Cardiac muscle cell (in vitro differentiated cells and primary cell): ENCODE data around the gene DOCK1. TPM values are rescaled to one million over a fixed set of nuclear protein-coding genes. Genes with fewer than 3 reads are reported as not detected.
"Not testable (repeated sequence)": the region's sequence is repeated elsewhere in the genome, so short reads cannot be mapped to it uniquely, and the experiment has no call there.

Experiments
- DNase-seq, 2 donors: peaks; one replicate each; pipeline versions ENCODE4 v3.0.0 to v3.0.0-alpha.2; 2010 to 2017; ENCODE audit warnings: low read depth in 1 of 2, low spot score in 1 of 2
- H3K27ac ChIP-seq: fragments of 200-600 bp; sonication (generic); 2 replicates; pipeline ENCODE4 v1.5.1; 2016
- H3K27me3 ChIP-seq: fragments of 200-600 bp; sonication (generic); 2 replicates; pipeline ENCODE4 v1.6.0; 2016; ENCODE audit warnings: control low read depth
- H3K36me3 ChIP-seq: fragments of 200-600 bp; sonication (generic); 2 replicates; pipeline ENCODE4 v1.5.1; 2016; ENCODE audit warnings: control low read depth
- H3K4me1 ChIP-seq: fragments of 200-600 bp; sonication (generic); 2 replicates; pipeline ENCODE4 v1.8.1; 2017; ENCODE audit warnings: low read depth, mild to moderate bottlenecking, mixed run types
- H3K4me3 ChIP-seq: fragments of 200-600 bp; sonication (generic); 2 replicates; pipeline ENCODE4 v1.5.1; 2016; ENCODE audit warnings: mild to moderate bottlenecking
- H3K9me3 ChIP-seq: fragments of 200-600 bp; sonication (generic); 2 replicates; pipeline ENCODE4 v1.5.1; 2017; ENCODE audit warnings: low read depth, mild to moderate bottlenecking, control low read depth
- CTCF ChIP-seq: IDR thresholded peaks from 2 replicates; pipeline ENCODE4 v1.5.1; 2012; ENCODE audit warnings: low read depth, mild to moderate bottlenecking, low read length
- polyA plus RNA-seq: library from polyadenylated mRNA; unstranded; fragments of >200 nt; fragmentation: Nextera tagmentation; extraction: Ambion mirVana; gene quantifications from 2 replicates; pipeline ENCODE4 v1.2.1, GENCODE V29; 2016
- total RNA-seq: library from RNA; depleted of rRNA; stranded (reverse); fragments of >200 nt; gene quantifications from 2 replicates; pipeline ENCODE4 v1.2.3, GENCODE V29; 2016

The DOCK1 gene
- total and polyA plus RNA-seq, 2 experiments from 2014 or later = 15.0 to 30.6 TPM

- DNase-seq = no peak
- no peaks in the 10 kb centered on the region for H3K9me3 ChIP-seq
- H3K4me3 ChIP-seq = no peak overlapping the region
- H3K27ac ChIP-seq = no peak overlapping the region
- no peaks in the 10 kb centered on the region for H3K36me3 ChIP-seq
- no peak for TF ChIP-seq CTCF
- no peaks in the 10 kb centered on the region for H3K27me3 ChIP-seq
- no peaks in the 10 kb centered on the region for H3K4me1 ChIP-seq
Observed at GRCh38 chr10:126910196-126910595, 5.0 kb downstream of the DOCK1 start.

- Histone ChIP-seq H3K27me3 (no peaks in the 10 kb centered on the region), H3K27ac (no peak overlapping the region), H3K4me3 (no peak overlapping the region), H3K4me1 (no peaks in the 10 kb centered on the region), H3K9me3 (no peaks in the 10 kb centered on the region), H3K36me3 (no peaks in the 10 kb centered on the region)
- no peak for DNase-seq
- no peak for TF ChIP-seq CTCF
Observed at GRCh38 chr10:126910798-126911197, 5.6 kb downstream of the DOCK1 start.

GRCh38 chr10:126911301-126911700 lies 6.1 kb downstream of the DOCK1 start:
- no peak for TF ChIP-seq CTCF
- Histone ChIP-seq H3K27ac (no peak overlapping the region), H3K36me3 (no peaks in the 10 kb centered on the region), H3K27me3 (no peaks in the 10 kb centered on the region), H3K9me3 (no peaks in the 10 kb centered on the region), H3K4me3 (no peak overlapping the region), H3K4me1 (no peaks in the 10 kb centered on the region)
- no peak for DNase-seq

GRCh38 chr10:126913316-126913715 lies 8.1 kb downstream of the DOCK1 start:
- Histone ChIP-seq H3K4me1 (peaks cover 4% of the 10 kb centered on the region), H3K36me3 (no peaks in the 10 kb centered on the region), H3K4me3 (no peak overlapping the region), H3K27ac (no peak overlapping the region), H3K27me3 (no peaks in the 10 kb centered on the region), H3K9me3 (no peaks in the 10 kb centered on the region)
- no peak for TF ChIP-seq CTCF
- DNase-seq = no peak

- TF ChIP-seq CTCF = no peak
- H3K4me1 ChIP-seq = peaks cover 8% of the 10 kb centered on the region
- no peaks in the 10 kb centered on the region for H3K9me3 ChIP-seq
- H3K27me3 ChIP-seq = no peaks in the 10 kb centered on the region
- no peaks in the 10 kb centered on the region for H3K36me3 ChIP-seq
- no peak for DNase-seq
- no peak overlapping the region for H3K27ac ChIP-seq
- no peak overlapping the region for H3K4me3 ChIP-seq
Observed at GRCh38 chr10:126914561-126914960, 9.3 kb downstream of the DOCK1 start.

GRCh38 chr10:126916952-126917351 lies 11.7 kb downstream of the DOCK1 start:
- not testable (repeated sequence) for DNase-seq, H3K27ac ChIP-seq, H3K36me3 ChIP-seq, H3K4me3 ChIP-seq, H3K4me1 ChIP-seq, H3K9me3 ChIP-seq, H3K27me3 ChIP-seq
